MCF 10A (cell line): ENCODE results near the gene ECM2. TPM values are rescaled to one million over a fixed set of nuclear protein-coding genes. Genes with fewer than 3 reads are reported as not detected.

Source experiments
- BruUV-seq: library from RNA; stranded (reverse); fragments of 400-500 nt; replicated peaks from 2 replicates; lab custom pipeline; 2021; lab: Mats Ljungman, UMichigan
- CTCF ChIA-PET: fragments of 300-600 bp; sonication (Branson Sonifier 250); formaldehyde crosslinking; extraction: SDS; loops from one replicate; lab custom pipeline; 2021; ENCODE audit warnings: antibody characterized with exemption, inconsistent platforms; lab: Yijun Ruan, JAX
- POLR2A ChIA-PET: fragments of 300-600, 350-650 bp; sonication (Branson Sonifier 250); formaldehyde crosslinking; extraction: SDS; loops from one replicate; lab custom pipeline; 2020; ENCODE audit warnings: antibody characterized with exemption, inconsistent platforms; lab: Yijun Ruan, JAX
- DNase-seq: peaks from one replicate; pipeline ENCODE4 v3.0.0-alpha.2; 2018; ENCODE audit not compliant: unreplicated experiment
- H3K27ac Mint-ChIP-seq: one replicate; pipeline ENCODE4 v1.8.0; 2022; ENCODE audit warnings: mild to moderate bottlenecking, low read depth, mixed read lengths; ENCODE audit not compliant: unreplicated experiment
- H3K27me3 Mint-ChIP-seq: one replicate; pipeline ENCODE4 v1.8.0; 2022; ENCODE audit warnings: mixed read lengths; ENCODE audit not compliant: insufficient read depth, unreplicated experiment
- H3K36me3 Mint-ChIP-seq: one replicate; pipeline ENCODE4 v1.8.0; 2022; ENCODE audit warnings: mild to moderate bottlenecking, moderate library complexity, mixed read lengths; ENCODE audit not compliant: insufficient read depth, unreplicated experiment
- H3K4me1 Mint-ChIP-seq: one replicate; pipeline ENCODE4 v1.8.0; 2022; ENCODE audit warnings: mixed read lengths; ENCODE audit not compliant: insufficient read depth, unreplicated experiment
- H3K4me3 Mint-ChIP-seq: one replicate; pipeline ENCODE4 v1.8.0; 2022; ENCODE audit warnings: mild to moderate bottlenecking, moderate library complexity, mixed read lengths; ENCODE audit not compliant: unreplicated experiment
- H3K9me3 Mint-ChIP-seq: one replicate; pipeline ENCODE4 v1.8.0; 2022; ENCODE audit warnings: mixed read lengths; ENCODE audit not compliant: unreplicated experiment
- intact Hi-C: fragments of 100-400 bp; cut with micrococcal nuclease; formaldehyde crosslinking; loops from 2 replicates; pipeline ENCODE4 v1.14.1; 2022
- total RNA-seq: library from RNA; stranded (reverse); gene quantifications from 2 replicates; pipeline ENCODE4 v1.2.3, GENCODE V29; 2022
- TF ChIP-seq, protein P1 (sequence below): fragments of 200-600 bp; IDR thresholded peaks from one replicate; pipeline ENCODE4 v1.8.0; 2022; ENCODE audit warnings: antibody characterized with exemption, mild to moderate bottlenecking; ENCODE audit not compliant: unreplicated experiment

The ECM2 gene
- total RNA-seq, 1 experiment from 2014 or later, result 13.5 TPM

DNA sequence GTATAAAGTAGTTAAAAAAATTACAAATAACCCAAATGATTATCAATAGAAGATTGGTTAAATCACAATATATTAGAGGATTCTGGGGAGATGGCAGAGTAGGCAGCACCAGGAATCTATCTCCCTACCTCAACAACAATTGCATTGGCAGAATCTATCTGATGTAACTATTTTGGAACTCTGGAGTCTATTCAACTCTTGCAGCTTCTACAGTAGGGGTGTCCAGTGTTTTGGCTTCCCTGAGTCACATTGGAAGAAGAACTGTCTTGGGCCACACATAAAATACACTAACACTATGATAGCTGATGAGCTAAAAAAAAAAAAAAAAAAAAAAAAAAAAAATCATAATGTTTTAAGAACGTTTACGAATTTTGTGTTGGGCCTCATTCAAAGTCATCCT is 29.2 kb upstream of the ECM2 start:
- no peak overlapping the region for H3K4me3 Mint-ChIP-seq
- H3K36me3 Mint-ChIP-seq, result no peaks in the 10 kb centered on the region
- TF ChIP-seq, protein P1, sequence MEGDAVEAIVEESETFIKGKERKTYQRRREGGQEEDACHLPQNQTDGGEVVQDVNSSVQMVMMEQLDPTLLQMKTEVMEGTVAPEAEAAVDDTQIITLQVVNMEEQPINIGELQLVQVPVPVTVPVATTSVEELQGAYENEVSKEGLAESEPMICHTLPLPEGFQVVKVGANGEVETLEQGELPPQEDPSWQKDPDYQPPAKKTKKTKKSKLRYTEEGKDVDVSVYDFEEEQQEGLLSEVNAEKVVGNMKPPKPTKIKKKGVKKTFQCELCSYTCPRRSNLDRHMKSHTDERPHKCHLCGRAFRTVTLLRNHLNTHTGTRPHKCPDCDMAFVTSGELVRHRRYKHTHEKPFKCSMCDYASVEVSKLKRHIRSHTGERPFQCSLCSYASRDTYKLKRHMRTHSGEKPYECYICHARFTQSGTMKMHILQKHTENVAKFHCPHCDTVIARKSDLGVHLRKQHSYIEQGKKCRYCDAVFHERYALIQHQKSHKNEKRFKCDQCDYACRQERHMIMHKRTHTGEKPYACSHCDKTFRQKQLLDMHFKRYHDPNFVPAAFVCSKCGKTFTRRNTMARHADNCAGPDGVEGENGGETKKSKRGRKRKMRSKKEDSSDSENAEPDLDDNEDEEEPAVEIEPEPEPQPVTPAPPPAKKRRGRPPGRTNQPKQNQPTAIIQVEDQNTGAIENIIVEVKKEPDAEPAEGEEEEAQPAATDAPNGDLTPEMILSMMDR, result no peak
- intact Hi-C loops, result no loop called here
- H3K4me1 Mint-ChIP-seq, result no peaks in the 10 kb centered on the region
- H3K27ac Mint-ChIP-seq, result no peak overlapping the region
- BruUV-seq, result no TSS peak
- POLR2A ChIA-PET, result no interaction called here
- no peaks in the 10 kb centered on the region for H3K27me3 Mint-ChIP-seq
- no peaks in the 10 kb centered on the region for H3K9me3 Mint-ChIP-seq
- no peak for DNase-seq
- CTCF ChIA-PET, result no interaction called here

DNA sequence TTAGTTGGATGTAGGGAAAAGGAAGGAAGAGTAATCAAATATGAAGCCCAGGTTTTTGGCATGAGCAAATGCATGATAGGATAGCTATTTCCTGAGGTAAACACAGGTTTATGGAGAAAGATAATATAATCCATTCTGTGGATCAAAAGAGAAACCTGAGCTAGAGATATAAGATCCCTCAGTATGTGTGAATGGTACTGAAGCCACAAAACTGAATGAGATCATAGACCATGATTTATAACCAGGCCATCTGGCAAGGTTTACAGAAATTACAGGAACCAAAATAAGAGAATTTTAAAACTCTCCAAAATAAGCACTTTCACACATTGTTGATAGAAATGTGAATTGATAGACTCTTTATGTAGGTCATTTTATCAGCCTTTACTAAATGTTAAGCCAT is 28.7 kb upstream of the ECM2 start:
- intact Hi-C loops, result no loop called here
- POLR2A ChIA-PET, result interaction anchor here (0.6 kb wide), 1 partner anchor 26 kb away, joined by 3 read pairs; no protein-coding TSS in a partner anchor
- no peak for DNase-seq
- no TSS peak for BruUV-seq
- H3K4me3 Mint-ChIP-seq, result no peak overlapping the region
- TF ChIP-seq, protein P1, result no peak
- no peaks in the 10 kb centered on the region for H3K27me3 Mint-ChIP-seq
- no peaks in the 10 kb centered on the region for H3K36me3 Mint-ChIP-seq
- no peak overlapping the region for H3K27ac Mint-ChIP-seq
- CTCF ChIA-PET, result no interaction called here
- H3K9me3 Mint-ChIP-seq, result no peaks in the 10 kb centered on the region
- no peaks in the 10 kb centered on the region for H3K4me1 Mint-ChIP-seq

DNA sequence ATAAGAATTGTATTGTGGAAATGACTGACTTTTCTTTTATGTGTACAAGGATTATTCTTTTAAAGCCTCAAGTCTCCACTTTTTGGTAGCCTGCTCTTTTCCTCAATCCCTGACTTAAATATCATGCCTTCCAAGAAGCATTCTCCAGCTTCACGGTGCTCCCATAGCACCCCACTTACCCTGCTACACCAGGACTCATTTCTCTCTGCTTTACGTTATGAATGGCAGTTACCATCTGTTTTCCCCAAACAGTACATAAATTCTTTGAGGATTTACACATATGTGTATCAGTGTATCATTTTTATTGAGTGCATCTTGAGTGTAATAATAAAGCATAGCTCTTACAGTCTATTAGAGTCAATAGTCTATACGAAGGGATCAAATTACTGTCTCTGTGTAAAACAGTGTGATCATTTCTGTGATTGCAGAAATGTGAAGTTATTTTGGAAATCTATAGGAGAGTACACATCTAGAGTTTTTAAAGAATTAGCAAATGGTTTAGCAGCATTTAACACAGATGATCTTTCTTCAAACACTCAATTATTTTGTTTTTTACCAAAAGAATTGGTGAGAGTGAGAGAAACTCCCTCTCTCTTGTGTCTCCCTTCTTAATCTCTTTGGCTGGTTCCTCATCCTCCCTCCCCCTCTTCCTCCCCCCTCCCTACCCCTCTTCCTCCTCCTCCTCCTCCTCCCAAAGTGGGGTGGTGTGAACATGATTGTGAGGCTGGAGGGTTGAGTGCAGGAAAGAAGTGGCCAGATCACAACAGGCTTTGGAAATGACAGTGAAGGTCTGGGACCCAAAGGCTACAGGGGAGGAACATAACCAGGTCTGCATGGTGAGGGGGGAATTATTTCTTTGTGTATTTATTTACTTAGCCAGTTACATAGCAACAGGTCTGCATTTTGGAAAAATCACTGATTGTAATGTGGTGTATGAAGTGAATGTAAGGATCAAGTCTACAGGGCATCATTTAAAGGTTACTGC is 27.6 kb upstream of the ECM2 start:
- intact Hi-C loops, result no loop called here
- no peaks in the 10 kb centered on the region for H3K36me3 Mint-ChIP-seq
- no peaks in the 10 kb centered on the region for H3K27me3 Mint-ChIP-seq
- no peaks in the 10 kb centered on the region for H3K4me1 Mint-ChIP-seq
- CTCF ChIA-PET, result no interaction called here
- BruUV-seq, result no TSS peak
- POLR2A ChIA-PET, result interaction anchor here (1.4 kb wide), 1 partner anchor 46 kb away, joined by 3 read pairs; no protein-coding TSS in a partner anchor
- no peak for DNase-seq
- no peaks in the 10 kb centered on the region for H3K9me3 Mint-ChIP-seq
- no peak overlapping the region for H3K27ac Mint-ChIP-seq
- TF ChIP-seq, protein P1, result no peak
- H3K4me3 Mint-ChIP-seq, result no peak overlapping the region

DNA sequence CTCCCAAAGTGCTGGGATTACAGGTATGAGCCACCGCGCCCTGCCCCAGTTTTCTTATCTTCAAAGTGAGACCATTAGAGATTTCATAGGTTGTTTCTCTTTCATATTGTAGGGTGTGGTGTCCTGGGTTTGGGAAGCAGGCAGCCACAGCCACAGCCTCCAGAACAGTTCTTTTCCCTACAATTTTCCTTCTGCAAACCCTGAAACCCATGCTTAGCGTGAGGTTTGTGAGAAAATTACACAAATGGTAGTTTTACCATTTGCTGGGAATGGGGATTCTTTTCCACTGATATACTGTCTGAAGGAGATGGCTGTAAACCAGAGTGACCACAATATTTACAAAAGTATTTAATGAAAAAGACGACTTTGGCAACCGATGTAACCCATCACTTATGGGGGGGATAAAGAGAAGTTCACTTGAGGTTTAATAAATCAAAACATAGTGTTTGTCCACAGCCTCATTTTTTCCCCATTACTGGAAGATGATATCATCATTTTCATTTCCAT is 26.7 kb upstream of the ECM2 start:
- TF ChIP-seq, protein P1, result no peak
- ChIA-PET CTCF (no interaction called here), POLR2A (interaction anchor here (0.6 to 1.4 kb wide), 2 partner anchors 45 to 99 kb away, joined by 3 read pairs; no protein-coding TSS in a partner anchor)
- DNase-seq, result no peak
- no peak overlapping the region for H3K4me3 Mint-ChIP-seq
- H3K4me1 Mint-ChIP-seq, result no peaks in the 10 kb centered on the region
- intact Hi-C loops, result no loop called here
- no peaks in the 10 kb centered on the region for H3K36me3 Mint-ChIP-seq
- H3K9me3 Mint-ChIP-seq, result no peaks in the 10 kb centered on the region
- H3K27me3 Mint-ChIP-seq, result no peaks in the 10 kb centered on the region
- BruUV-seq, result no TSS peak
- H3K27ac Mint-ChIP-seq, result no peak overlapping the region
